ENCODE measurements around the gene BIRC3.
A peak's percentile ranks its signal among the peaks of the same experiment; 100 is the strongest.

- TF ChIP-seq POLR2A (IDR thresholded peaks at IDR 0.05; ENCODE audit: control extremely low read depth in 1 of 2, low read depth in 2 of 2, low read length in 2 of 2) (no peak), CHD1 (IDR thresholded peaks at IDR 0.05; ENCODE audit: low read depth, low read length) (no peak), CTCF (IDR thresholded peaks at IDR 0.05; ENCODE audit: control extremely low read depth in 1 of 3, insufficient read depth in 1 of 3, low read depth in 1 of 3, low read length in 3 of 3) (peak in 2 of 3 experiments; percentile 49 to 76; a peak in 3 of 4 replicates), GABPA (IDR thresholded peaks at IDR 0.05; ENCODE audit: borderline replicate concordance, insufficient read depth, low read length) (no peak), KDM1A (IDR thresholded peaks at IDR 0.05; ENCODE audit: borderline replicate concordance, low read length) (no peak), EP300 (IDR thresholded peaks at IDR 0.05; ENCODE audit: borderline replicate concordance in 1 of 2, low read depth in 2 of 2, low read length in 2 of 2) (no peak), SP2 (IDR thresholded peaks at IDR 0.05; ENCODE audit: low read length) (no peak), SRF (IDR thresholded peaks at IDR 0.05; ENCODE audit: low read depth, low read length) (no peak), MAX (IDR thresholded peaks at IDR 0.05) (no peak), POLR2AphosphoS5 (IDR thresholded peaks at IDR 0.05; ENCODE audit: low read depth, low read length) (no peak), JUND (IDR thresholded peaks at IDR 0.05; ENCODE audit: low read length) (no peak), RAD21 (IDR thresholded peaks at IDR 0.05 in 1 of 2, conservative IDR thresholded peaks at IDR 0.05 in 1 of 2; ENCODE audit: low read depth in 2 of 2, low read length in 2 of 2) (peak; percentile 75 to 79), EZH2 (IDR thresholded peaks at IDR 0.05; ENCODE audit: low read depth, low read length, severe bottlenecking) (no peak)
Measured at GRCh38 chr11:102287964-102288724, 29.1 kb upstream of the BIRC3 start.
